Esophagus mucosa (tissue), 1 donor: ENCODE data around the gene PPP4R3A. TPM values are rescaled to one million over a fixed set of nuclear protein-coding genes. Genes with fewer than 3 reads are reported as not detected.

Source experiments
- total RNA-seq: library from RNA; stranded (reverse); gene quantifications from one replicate; pipeline ENCODE4 v1.2.4, GENCODE V29; 2023
- donor health status: DM: yes; HTN: yes; CAD: no.

Gene PPP4R3A
- total RNA-seq, 1 donor from 2014 or later = 49.7 TPM

Other genes starting within 250 kb of the PPP4R3A start
- 26.7 TPM for gene CCDC88C, start 92.5 kb downstream of the PPP4R3A start, total RNA-seq
- 3.3 TPM for gene CATSPERB, start 221.8 kb upstream of the PPP4R3A start, total RNA-seq